H1 (cell line): ENCODE results near the gene SLC43A2. TPM values are rescaled to one million over a fixed set of nuclear protein-coding genes. Genes with fewer than 3 reads are reported as not detected.

ENCODE experiments used
- BRCA1 ChIP-seq: IDR thresholded peaks from 2 replicates; pipeline ENCODE4 v1.6.1; 2012; ENCODE audit warnings: low read depth, low read length, improper control_type of control experiment
- CBX8 ChIP-seq: fragments of 300-800, 300-1000 bp; sonication (generic); IDR thresholded peaks from 2 replicates; pipeline ENCODE4 v1.7.1; 2016; ENCODE audit warnings: low read depth, low read length, borderline replicate concordance
- CHD1 ChIP-seq: IDR thresholded peaks from 2 replicates; pipeline ENCODE4 v1.6.1; 2012; ENCODE audit warnings: low read depth, low read length, improper control_type of control experiment
- CHD2 ChIP-seq: IDR thresholded peaks from 2 replicates; pipeline ENCODE4 v1.6.1; 2012; ENCODE audit warnings: low read length, improper control_type of control experiment
- CREB1 ChIP-seq: IDR thresholded peaks from 2 replicates; pipeline ENCODE4 v1.6.1; 2012; ENCODE audit warnings: inconsistent platforms
- CTCF ChIP-seq, 3 experiments: IDR thresholded peaks; 1 replicate in 2 of 3; 2 replicates in 1 of 3; pipeline versions ENCODE4 v1.5.1 to v1.6.1; 2011; ENCODE audit warnings: low read length in 3 of 3, mild to moderate bottlenecking in 3 of 3, inconsistent platforms in 2 of 3, low read depth in 1 of 3, moderate library complexity in 1 of 3; ENCODE audit not compliant: insufficient read depth in 1 of 3; ENCODE audit errors: control extremely low read depth in 1 of 3
- KDM1A ChIP-seq: fragments of 200-600, 300-600 bp; sonication (generic); IDR thresholded peaks from 2 replicates; pipeline ENCODE4 v1.7.1; 2016; ENCODE audit warnings: mild to moderate bottlenecking, low read length, borderline replicate concordance
- NRF1 ChIP-seq: IDR thresholded peaks from 2 replicates; pipeline ENCODE4 v1.6.1; 2011; ENCODE audit warnings: mild to moderate bottlenecking, low read depth, low read length, improper control_type of control experiment
- PHF8 ChIP-seq: fragments of 200-600 bp; sonication (generic); conservative IDR thresholded peaks from 2 replicates; pipeline ENCODE4 v1.7.1; 2012; ENCODE audit warnings: low read depth, mild to moderate bottlenecking, inconsistent platforms, low read length, moderate library complexity
- SIN3A ChIP-seq, 2 experiments: IDR thresholded peaks in 1 of 2; conservative IDR thresholded peaks in 1 of 2; 2 replicates each; pipeline ENCODE4 v1.6.1; 2011 to 2012; ENCODE audit warnings: low read length in 2 of 2, improper control_type of control experiment in 1 of 2, low read depth in 1 of 2, mild to moderate bottlenecking in 1 of 2
- SIRT6 ChIP-seq: IDR thresholded peaks from one replicate; pipeline ENCODE4 v1.7.1; 2012; ENCODE audit warnings: low read length, inconsistent platforms
- SP1 ChIP-seq: IDR thresholded peaks from 2 replicates; pipeline ENCODE4 v1.6.1; 2011; ENCODE audit warnings: low read depth, low read length
- SRF ChIP-seq: IDR thresholded peaks from 2 replicates; pipeline ENCODE4 v1.6.1; 2011; ENCODE audit warnings: mild to moderate bottlenecking, low read depth, low read length, moderate library complexity
- TAF7 ChIP-seq: optimal IDR thresholded peaks from 2 replicates; pipeline ENCODE3; 2011; ENCODE audit warnings: low read depth, mild to moderate bottlenecking, inconsistent platforms, low read length, moderate library complexity, borderline replicate concordance
- TCF12 ChIP-seq: IDR thresholded peaks from 2 replicates; pipeline ENCODE4 v1.6.1; 2011; ENCODE audit warnings: low read depth, mild to moderate bottlenecking, low read length
- polyA plus RNA-seq, 7 experiments: library from polyadenylated mRNA; depleted of rRNA in 3 of 7; stranded (reverse) in 5 of 7; unstranded in 2 of 7; fragments of >200 nt in 5 of 7; fragments of 200-250 nt in 2 of 7; gene quantifications; 1 replicate in 5 of 7; 2 replicates in 1 of 7; 4 replicates in 1 of 7; pipeline versions ENCODE4 v1.2.1 to v1.2.3, GENCODE V29; 2011 to 2013; ENCODE audit warnings: missing spikeins in 2 of 7, mixed read lengths in 2 of 7
- total RNA-seq: library from RNA; stranded (reverse); fragmentation: NEBNext Ultra II Directional; extraction: Animal tissue kit (Norgen Biotek cat#: 25700); gene quantifications from 2 replicates; pipeline ENCODE4 v1.2.1, GENCODE V29; 2021

Gene SLC43A2
- total and polyA plus RNA-seq, 2 of the 8 experiments (the other 6 are each of a cell fraction or from before 2014, with no cell fraction given), result 6.6 to 10.5 TPM

DNA sequence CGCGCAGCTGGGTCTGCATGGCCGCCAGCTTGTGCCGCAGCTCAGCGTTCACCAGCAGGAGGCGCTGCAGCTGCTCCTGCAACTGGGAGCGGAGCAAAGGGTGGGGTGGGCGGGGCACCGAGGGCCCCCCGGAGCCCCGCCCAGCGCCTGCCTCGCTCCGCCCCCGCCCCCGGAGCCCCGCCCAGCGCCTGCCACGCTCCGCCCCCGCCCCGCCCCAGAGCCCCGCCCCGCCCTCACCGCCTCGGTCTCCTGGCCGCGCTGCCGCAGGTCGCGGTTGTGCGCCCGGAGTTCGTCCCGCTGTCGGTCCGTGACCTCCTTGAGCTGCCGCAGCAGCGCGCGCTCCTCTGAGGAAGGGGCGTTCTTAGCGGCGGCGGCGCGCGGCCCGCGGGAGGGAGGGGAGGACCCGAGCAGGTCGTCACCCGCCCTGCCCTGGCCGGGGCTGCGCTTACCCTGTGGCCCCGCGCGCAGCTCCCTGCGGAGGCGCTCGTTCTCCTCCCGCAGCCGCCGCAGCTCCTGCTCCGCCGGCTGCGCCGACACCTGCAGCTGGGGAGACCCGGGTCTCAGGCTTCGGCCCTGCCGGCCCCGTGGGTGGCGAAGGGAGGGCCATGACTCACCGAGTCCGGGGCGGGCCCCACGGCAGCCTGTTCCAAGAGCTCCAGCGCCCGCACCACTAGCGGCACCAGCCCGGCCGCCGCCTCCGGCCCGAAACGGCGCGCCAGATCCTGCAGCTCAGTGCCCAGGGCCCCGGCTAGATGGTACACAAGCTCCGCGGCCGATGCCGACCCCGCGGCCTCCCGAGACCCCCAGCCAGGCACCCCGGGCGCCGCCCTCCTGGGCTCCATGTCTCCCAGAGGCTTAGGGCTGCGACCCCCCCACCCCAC lies 20.6 kb upstream of the SLC43A2 start (continued):
- TF ChIP-seq CBX8 (no peak), SIRT6 (no peak), CTCF (IDR thresholded peaks at IDR 0.05; ENCODE audit: control extremely low read depth in 1 of 3, insufficient read depth in 1 of 3, low read depth in 1 of 3, low read length in 3 of 3) (peak; percentile 79 to 98 (median 92)), TCF12 (peak; percentile 57; the same call in 1 of the 2 replicates), TAF7 (peak; percentile 65), CHD1 (no peak), CHD2 (0 out of 2 replicates have a peak, but pooled peaks have one; percentile 34), SP1 (0 out of 2 replicates have a peak, but pooled peaks have one; percentile 19), PHF8 (peak; percentile 36; the same call in 1 of the 2 replicates), SIN3A (conservative IDR thresholded peaks at IDR 0.05 in 1 of 2, IDR thresholded peaks at IDR 0.05 in 1 of 2; ENCODE audit: low read depth in 1 of 2, low read length in 2 of 2) (no peak; a peak in 2 of 4 replicates), BRCA1 (no peak), CREB1 (0 out of 2 replicates have a peak, but pooled peaks have one; percentile 23), KDM1A (no peak), NRF1 (no peak), SRF (0 out of 2 replicates have a peak, but pooled peaks have one; percentile 27)
